Femur (tissue), 1 donor: Measurements from ENCODE around the gene NPAS1.
"Not testable (repeated sequence)": the region's sequence is repeated elsewhere in the genome, so short reads cannot be mapped to it uniquely, and the experiment has no call there.

Source experiments
- DNase-seq: peaks from one replicate; pipeline ENCODE4 v3.0.0-alpha.2; 2017

Gene NPAS1

GRCh38 chr19:46990991-46991676 is 28.5 kb upstream of the NPAS1 start:
- DNase-seq = peak; percentile 89

GRCh38 chr19:46992699-46993535 is 26.7 kb upstream of the NPAS1 start:
- DNase-seq = no peak

GRCh38 chr19:46993622-46994021 is 26.0 kb upstream of the NPAS1 start:
- no peak for DNase-seq

- DNase-seq = no peak
Measured at GRCh38 chr19:46994141-46994686, 25.4 kb upstream of the NPAS1 start.

DNA sequence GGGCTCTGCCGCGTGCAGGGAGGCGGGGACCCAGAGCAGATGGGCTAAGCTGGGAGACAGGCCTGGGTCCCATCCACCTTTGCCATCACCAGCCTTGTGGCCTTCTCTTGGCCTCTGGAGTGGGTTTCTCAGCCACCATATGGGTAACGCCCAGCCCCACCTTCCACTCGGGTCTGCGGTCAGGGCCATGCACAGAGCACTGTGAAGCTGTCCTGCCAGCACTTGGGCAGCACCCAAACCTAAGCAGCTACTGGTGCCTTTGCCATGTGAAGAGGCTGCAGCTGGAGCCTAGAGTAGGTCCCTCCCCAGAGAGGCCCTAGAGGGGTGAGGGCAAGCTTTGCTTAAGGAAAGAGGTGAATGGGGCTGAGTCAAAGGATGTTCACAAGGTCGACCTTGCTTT is 24.1 kb upstream of the NPAS1 start:
- no peak for DNase-seq

DNA sequence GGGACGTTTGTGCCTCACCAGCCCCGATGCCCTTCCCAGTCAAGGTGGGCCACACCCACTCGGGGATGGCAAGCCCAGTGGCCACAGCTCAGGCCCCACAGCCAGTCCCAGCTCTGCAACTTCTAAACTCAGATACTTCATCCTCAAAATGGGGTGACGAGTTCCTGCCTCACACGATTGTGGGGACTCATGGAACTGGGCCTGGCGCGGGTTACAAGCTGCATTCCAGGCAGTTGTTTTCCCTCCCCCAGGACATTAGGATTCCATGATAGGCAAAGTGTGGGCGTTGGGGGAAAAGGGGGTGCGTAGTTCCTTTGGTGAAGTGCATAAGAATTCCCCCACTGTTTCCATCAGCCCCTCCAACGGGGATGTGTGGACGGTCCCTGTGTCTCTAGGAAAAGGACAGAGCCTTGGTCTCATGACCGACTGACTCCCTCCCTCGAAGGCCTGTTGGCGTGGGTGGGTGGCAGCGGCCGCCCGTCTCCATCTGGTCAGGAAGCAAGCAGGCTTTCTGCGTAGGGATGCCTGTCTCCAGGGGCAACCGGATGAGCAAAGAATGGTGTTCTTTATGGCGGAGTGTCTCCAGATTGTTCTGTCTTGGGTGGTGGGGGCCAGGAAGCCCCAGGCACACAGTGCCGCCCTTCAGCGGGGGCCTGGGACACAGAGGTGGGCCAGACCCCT is 21.1 kb upstream of the NPAS1 start:
- no peak for DNase-seq

DNA sequence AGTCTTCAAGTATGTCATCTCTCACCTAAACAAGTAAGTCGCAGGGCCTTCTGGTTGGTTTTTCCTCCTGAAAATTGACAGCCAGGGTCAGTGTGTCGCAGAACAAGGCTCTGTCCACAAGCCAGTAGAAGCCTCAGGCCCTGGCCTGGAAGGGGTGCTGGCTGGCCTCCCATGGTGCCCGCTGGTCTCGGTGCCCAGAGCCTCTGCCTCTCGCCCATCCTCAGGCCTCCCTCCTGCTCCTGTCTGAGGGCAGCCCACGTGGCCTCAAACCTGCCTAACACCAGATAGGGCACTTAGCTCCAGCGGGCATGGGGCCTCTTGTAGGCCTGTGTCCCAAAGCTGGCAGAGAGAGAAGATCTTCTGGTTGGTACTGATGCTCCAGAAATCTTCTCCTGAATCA is 20.3 kb upstream of the NPAS1 start:
- DNase-seq = no peak

DNA sequence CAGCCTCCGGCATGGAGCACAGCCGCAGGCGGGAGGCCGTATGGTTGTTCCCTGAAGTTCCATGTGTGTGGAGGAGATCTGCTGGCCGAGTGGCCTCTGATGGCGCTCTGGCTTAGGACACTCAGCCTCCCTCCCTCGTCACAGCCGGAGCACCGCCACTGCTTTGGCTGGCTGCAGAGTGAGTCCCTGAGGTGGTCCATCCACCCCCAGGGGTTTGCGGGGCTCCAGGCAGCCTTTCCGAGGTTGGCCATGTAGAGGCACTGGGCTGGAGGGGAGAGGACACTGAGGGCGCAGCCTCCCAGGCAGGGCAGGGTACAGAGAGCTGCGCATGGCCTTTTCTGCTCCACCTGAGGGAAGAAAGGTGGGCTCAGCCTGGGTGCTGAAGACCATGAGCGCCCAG is 19.8 kb upstream of the NPAS1 start:
- no peak for DNase-seq

GRCh38 chr19:47000373-47000772 is 19.3 kb upstream of the NPAS1 start:
- no peak for DNase-seq

DNA sequence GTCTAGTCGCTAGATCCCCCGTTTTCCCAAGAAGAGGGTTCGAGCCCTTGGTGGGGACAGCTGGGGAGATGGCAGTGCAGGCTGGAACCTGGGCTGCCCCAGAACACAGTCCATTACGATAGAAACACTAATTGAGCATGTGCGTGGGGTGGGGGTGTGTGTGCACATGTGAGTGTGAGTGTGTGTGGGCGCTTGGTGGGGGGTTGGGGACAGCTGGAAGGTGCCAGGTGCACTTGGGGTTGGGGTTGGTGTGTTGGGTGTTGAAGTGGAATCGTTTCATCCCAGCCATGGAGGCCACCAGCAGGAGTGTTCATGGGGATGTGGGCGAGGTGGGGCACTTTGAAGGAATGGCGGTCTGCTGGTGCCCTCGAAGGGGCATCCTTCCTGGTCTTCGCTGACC is 18.1 kb upstream of the NPAS1 start:
- DNase-seq = no peak

DNA sequence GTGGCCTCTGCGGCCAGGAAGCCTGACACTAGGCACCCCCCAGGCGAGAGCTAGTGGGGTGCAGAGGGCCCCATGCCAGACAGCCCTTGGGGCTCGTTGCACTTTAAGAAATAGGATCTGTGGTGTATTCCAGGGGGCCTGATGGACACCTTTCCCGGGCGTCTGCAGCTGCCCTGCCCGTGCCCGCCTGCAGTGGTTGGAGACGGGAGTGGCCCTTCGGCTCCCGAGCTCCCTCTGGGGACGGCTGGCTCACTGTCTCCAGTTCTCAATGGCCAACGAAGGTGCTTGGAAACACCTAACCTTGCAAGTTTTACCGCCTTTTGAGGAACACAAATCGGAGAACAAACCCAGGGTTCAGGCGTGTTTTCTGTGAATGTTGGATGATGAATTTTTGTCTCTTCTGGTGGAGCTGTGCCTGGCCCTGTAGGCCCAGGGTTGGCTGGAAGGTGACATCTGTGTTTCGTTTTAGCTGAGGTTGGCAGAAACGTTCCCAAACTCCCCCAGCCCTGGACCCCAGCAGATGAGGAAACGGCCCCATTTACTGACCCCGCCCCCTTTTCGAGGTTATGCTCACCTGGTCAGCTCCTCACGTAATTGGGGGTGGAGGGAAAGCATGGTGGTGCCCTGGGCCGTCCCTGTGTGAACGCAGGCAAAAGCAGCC is 17.4 kb upstream of the NPAS1 start:
- peak; percentile 20 for DNase-seq

DNA sequence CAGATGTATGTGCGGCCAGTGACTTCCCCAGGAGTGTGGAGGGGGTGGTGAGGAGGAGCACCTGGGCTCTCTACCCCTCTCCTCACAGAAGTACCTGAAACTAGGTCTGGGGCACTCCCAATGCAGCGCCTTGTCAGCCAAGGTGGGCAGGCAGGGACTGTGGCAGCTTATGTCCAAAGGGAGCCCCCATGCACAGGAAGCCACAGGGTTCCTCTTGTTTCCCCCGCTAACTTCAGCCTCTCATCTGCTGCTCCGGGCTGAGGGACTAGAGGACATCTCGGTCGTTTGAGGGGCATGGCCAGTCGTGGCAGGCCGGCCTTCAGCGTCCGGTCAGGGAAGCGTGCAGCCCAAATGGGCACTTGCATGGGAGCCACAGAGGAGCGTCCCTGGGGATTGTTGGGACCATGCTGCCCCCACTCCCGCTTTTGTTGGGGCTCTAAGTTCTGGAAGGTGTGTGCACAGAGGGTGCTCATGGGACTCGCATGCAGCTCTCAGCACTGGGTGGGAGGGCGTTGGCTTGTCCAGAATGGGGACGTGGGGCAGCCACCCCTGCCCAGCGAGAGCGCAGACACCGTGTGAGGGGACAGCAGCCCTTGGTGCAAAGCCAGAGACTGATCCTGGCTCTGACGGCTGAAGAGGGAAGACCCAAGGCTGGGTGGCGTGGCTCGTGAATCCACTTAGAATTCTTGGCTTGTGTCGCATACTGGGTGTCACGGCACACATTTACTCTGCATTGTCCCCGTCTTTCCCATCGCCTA is 16.6 kb upstream of the NPAS1 start:
- no peak for DNase-seq

- no peak for DNase-seq
Measured at GRCh38 chr19:47003611-47004465, 15.8 kb upstream of the NPAS1 start.

DNA sequence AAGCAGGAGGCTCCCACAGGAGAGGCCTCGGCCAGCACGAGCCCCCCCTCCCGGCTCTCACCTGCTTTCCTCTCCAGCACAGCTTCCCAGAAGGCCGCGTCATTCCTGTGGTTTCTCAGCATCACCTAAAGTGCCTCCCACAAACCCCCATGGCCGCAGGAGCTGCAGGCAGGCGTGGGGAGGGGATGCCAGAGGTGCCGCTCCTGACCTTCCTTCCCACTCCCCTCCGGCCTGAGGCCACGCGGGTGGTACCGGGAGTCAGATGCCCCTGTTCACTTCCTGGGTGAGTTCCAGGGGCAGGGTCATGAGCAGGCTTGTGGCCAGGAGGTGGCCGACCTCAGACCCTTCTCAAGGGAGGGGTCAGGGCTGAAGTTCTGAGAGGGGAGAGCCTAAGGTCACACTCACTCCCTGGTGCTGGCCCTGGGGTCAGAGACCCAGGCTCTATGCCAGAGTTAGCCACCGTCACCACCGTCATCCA is 14.4 kb upstream of the NPAS1 start:
- no peak for DNase-seq

DNA sequence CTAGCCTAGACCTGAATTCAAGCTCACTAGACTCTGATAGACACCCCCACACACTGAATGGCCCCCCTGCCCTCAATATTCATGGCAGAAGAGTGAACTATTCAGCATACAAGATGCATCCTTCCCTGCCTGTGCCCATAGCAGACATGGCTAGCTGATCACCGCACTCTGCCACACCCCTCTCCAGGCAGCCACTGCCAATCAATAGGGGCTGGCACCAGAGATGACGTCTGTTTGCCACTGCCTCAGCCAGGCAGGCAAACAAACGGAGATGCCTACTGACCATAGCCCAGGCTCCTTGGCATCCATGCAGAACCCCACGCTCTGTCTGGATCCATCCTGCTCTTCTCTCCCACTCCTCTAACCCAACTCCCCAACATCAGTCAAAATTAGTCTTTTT is 13.8 kb upstream of the NPAS1 start:
- no peak for DNase-seq

GRCh38 chr19:47006496-47006895 is 13.1 kb upstream of the NPAS1 start:
- no peak for DNase-seq

- not testable (repeated sequence) for DNase-seq
Measured at GRCh38 chr19:47010549-47010948, 9.1 kb upstream of the NPAS1 start.

- no peak for DNase-seq
Measured at GRCh38 chr19:47012617-47013016, 7.0 kb upstream of the NPAS1 start.

GRCh38 chr19:47013041-47013517 is 6.6 kb upstream of the NPAS1 start:
- peak; percentile 86 for DNase-seq

DNA sequence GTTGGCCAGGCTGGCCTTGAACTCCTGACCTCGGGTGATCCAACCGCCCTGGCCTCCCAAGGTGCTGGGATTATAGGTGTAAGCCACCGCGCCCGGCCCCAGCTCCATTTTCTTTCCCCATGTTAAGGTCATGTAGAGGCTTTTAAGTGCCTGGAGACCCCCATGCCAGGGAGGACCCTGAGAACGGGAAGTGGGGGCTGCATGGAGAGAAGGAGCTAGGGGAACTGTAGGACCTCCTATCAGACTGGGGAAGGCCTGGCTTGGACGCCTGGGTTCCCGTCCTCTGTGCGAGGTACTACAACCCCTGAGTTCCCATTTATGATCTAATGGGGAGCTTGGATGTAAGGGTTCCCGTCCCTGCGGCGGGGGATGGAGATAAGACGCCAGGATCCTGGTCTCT is 714 bp upstream of the NPAS1 start:
- no peak for DNase-seq
